GF-D8 (cell line): Measurements from ENCODE around the gene ZCCHC8.
"Not testable (repeated sequence)": the region's sequence is repeated elsewhere in the genome, so short reads cannot be mapped to it uniquely, and the experiment has no call there.

Source experiments
- DNase-seq: peaks from one replicate; lab custom pipeline; 2025; lab: John Stamatoyannopoulos, UW

ZCCHC8 gene

DNA sequence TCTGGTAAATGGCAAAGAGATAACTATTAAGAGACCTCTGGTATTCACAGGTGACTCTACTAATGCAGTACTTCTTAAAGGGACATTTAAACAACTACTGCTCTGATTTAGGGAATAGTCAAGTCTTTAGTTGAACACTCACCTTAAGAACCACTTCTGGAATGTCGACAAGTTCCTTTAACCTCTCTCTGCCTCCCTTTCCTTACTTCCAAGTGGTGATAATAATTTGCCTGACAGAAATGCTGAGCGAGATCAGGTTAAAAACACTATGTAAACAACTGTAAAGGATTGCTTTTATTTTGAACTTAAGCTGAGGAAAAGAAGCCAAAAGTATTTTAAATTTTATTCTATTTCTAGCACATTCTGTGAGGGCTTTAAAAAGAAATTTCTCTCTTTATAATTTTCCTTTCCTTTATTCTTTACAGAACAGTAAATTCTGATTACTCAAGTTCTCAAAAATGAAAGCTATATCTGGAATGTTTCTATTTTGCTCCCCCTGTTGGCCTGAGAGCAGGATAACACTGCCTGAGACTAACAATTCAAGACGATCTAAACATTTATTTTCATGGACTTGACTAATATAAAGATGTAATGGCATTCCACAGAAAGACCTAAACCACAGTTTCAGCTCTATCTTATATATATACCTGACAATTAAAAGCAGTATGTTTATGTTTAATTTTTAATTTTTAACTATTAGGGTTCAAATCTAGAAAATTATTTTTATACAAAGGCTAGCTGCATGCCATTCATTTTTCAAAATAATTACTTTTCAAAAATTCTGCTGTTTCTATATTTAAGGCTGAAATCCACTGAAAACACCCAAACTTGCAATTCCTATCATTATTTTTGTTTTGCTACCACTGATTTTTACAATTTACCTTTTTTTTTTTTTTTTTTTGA, 29.2 kb downstream of the ZCCHC8 start:
- DNase-seq, result peak; percentile 31

- not testable (repeated sequence) for DNase-seq
Measured at GRCh38 chr12:122470576-122470975, 30.2 kb downstream of the ZCCHC8 start.

- not testable (repeated sequence) for DNase-seq
Measured at GRCh38 chr12:122469856-122470255, 30.9 kb downstream of the ZCCHC8 start.

DNA sequence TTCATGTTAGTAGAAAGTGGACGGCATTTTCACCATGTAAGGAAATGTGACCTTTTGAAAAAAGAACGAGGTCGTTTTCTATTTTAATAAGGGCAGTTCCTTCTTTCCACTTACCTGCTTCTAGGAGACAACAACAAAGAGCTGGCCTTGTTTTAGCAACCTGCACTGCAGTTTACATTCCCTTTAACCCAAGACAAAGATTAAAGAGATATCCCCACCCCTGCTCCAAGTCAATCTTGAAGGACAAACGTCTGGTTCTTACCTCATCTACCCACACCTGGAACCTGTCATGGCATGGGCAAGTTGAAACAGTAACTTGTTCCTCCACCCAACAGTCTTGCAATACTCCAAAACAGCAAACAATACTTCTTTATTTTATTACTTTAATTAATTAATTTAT, 32.7 kb downstream of the ZCCHC8 start:
- no peak for DNase-seq

- DNase-seq, result not testable (repeated sequence)
Measured at GRCh38 chr12:122464317-122465042, 36.3 kb downstream of the ZCCHC8 start.

GRCh38 chr12:122460641-122461040, 40.1 kb downstream of the ZCCHC8 start:
- no peak for DNase-seq

DNA sequence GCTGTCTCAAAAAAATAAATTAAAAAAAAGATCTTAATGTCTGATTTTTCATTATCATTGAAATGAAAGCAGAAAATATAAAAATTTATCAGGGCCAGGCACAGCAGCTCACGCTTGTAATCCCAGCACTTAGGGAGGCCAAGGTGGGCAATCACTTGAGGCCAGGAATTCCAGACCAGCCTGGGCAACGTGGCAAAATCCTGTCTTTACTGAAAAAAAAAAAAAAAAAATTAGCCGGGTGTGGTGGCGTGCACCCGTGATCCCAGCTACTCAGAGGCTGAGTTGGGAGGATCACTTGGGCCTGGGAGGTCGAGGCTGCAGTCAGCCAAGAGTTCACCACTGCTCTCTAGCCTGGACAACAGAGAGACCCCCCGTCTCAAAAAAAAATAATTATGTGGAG, 40.7 kb downstream of the ZCCHC8 start:
- no peak for DNase-seq

DNA sequence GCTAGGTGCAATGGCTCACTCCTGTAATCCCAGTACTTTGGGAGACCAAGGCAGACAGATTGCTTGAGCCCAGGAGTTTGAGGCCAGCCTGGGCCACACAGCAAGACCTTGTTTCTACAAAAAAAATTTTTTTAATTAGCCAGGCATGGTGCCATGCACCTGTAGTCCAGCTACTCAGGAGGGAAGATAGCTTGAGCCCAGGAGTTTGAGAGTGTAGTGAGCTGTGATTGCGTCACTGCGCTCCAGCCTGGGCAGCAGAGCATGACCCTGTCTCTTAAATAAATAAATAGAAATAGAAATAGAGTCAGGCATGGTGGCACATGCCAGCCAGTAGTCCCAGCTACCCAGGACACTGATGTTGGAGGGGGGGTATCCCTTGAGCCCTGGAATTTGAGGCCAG, 41.5 kb downstream of the ZCCHC8 start:
- DNase-seq, result no peak

GRCh38 chr12:122458105-122459035, 42.4 kb downstream of the ZCCHC8 start:
- no peak for DNase-seq

- DNase-seq, result no peak
Measured at GRCh38 chr12:122457627-122458026, 43.1 kb downstream of the ZCCHC8 start.

GRCh38 chr12:122454739-122455138, 46.0 kb downstream of the ZCCHC8 start:
- DNase-seq, result no peak

DNA sequence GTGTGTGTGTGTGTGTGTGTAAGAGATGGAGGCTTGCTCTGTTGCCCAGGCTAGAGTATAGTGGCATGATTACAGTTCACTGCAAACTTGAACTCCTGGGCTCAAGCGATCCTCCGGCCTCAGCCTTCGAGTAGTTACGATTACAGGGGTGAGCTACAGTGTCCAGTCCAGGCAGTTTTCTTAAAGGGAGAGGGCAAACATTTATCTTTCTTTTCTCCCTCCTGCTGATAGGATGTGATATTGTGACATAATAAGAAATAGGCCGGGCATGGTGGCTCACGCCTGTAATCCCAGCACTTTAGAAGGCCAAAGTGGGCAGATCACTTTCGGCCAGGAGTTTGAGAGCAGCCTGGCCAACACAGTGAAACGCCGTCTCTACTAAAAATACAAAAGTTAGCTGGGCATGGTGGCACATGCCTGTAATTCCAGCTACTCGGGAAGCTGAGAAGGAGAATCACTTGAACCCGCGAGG, 46.4 kb downstream of the ZCCHC8 start:
- no peak for DNase-seq

- DNase-seq, result no peak
Measured at GRCh38 chr12:122452701-122453285, 47.9 kb downstream of the ZCCHC8 start.

GRCh38 chr12:122449317-122449716, 51.4 kb downstream of the ZCCHC8 start:
- DNase-seq, result peak; percentile 20

- not testable (repeated sequence) for DNase-seq
Measured at GRCh38 chr12:122447825-122448224, 52.9 kb downstream of the ZCCHC8 start.

DNA sequence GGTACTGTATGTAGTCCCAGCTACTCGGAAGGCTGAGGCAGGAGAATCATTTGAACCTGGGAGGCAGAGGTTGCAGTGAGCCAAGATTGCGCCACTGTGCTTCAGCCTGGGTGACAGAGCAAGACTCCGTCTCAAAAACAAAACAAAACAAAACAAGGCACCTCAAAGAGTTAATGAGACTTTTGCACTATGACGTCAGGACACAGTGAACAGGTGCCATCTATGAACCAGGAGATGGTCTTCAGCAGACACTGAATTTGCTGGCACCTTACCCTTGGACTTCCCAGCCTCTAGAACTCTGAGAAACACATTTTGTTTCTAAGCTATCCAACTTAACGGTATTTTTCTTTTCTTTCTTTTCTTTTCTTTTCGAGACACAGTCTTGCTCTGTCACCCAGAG, 54.3 kb downstream of the ZCCHC8 start:
- DNase-seq, result not testable (repeated sequence)

- not testable (repeated sequence) for DNase-seq
Measured at GRCh38 chr12:122444071-122444470, 56.7 kb downstream of the ZCCHC8 start.

GRCh38 chr12:122438822-122439221, 61.9 kb downstream of the ZCCHC8 start:
- DNase-seq, result not testable (repeated sequence)

GRCh38 chr12:122437656-122438121, 63.0 kb downstream of the ZCCHC8 start:
- DNase-seq, result no peak

GRCh38 chr12:122435186-122435585, 65.5 kb downstream of the ZCCHC8 start:
- no peak for DNase-seq

DNA sequence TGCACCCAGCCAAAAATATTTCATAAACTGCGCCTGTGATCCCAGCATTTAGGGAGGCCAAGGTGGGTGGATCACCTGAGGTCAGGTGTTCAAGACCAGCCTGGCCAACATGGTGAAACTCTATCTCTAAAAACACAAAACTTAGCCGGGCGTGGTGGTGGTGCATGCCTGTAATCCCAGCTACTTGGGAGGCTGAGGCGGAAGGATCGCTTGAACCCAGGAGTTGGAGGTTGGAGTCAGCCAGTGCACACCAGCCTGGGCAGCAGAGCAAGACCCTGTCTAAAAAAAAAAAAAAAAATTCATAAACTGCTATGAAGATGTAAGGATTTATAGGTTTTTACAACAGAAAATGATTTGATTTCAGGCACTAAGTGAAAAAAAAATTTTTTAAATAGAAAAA, 71.7 kb downstream of the ZCCHC8 start:
- DNase-seq, result not testable (repeated sequence)
